Activated effector memory CD4-positive, alpha-beta T cell treated with Interleukin-2 at 50 U/mL for 16 hours (primary cell): Measurements from ENCODE around the gene PAX7.

Experiments used
- DNase-seq: peaks from one replicate; pipeline ENCODE4 v3.0.0-alpha.2; 2020

The PAX7 gene

GRCh38 chr1:18619467-18619835, 11.2 kb upstream of the PAX7 start:
- DNase-seq, result no peak

DNA sequence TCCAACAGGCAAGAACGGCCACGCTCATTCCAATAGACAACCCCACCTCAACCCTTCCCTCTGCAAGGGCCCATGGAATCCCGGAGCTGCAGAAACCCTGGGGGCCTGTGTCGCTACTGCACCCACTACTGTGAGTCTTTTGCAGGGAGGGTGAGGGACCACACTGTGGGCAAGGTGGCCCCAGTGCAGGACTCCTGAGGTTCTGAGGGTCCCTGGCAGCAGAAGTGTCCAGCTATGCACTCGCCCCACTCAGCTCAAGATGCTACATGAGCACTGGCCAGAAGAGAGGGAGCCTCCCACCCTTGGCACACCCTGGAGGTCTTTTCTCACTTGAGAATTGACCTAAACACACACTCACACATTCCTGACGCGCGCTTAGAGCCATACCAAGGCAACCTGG, 2.1 kb upstream of the PAX7 start:
- DNase-seq, result no peak

GRCh38 chr1:18629659-18630510, 761 bp upstream of the PAX7 start:
- DNase-seq, result no peak

DNA sequence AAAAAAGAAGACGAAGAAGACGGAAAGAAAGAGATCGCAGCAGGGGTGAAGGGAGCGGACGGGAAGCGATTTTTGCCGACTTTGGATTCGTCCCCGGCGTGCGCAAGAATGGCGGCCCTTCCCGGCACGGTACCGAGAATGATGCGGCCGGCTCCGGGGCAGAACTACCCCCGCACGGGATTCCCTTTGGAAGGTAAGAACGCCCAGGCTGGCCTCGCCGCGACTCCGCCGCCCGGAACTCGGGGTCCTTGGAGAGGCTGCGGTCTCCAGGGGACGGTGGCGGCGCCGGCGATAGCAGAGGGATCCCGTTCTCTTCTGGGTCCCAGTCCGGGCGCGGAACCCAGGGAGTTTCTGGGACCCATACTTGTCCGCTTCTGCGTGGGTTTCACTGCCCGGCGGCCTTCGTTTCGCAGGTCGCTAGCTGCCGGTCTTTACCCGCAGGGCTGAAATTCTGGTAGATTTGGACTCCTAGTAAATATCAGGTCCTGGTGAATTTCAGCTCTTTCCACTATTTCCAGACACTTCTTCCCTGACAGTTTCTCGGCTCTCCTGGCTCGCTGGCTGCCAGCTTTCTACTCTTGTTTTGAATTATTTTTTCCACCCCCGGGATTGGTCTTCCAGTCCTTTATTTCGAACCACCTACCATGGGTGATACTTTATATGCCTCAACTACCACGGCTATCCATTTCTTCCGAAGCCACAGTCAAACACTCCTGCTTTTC, 1.0 kb downstream of the PAX7 start:
- DNase-seq, result no peak

DNA sequence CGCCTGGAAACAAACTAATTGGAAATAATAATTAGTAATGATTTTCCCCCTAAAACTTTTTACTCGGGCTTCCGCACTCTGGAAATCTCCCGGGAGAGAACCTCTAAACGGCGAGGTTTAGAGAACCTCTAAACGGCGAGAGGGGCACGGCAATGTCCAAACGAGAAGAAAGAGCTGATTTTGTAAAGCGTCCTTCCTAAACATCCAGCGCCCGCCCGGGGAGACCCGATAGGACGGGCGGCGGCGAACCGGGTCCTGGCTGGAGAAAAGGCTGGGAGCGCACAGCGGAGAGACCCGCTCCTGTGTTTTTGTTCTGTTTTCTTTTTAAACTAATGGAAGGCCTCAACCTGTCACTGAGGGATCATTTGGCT, 1.6 kb downstream of the PAX7 start:
- DNase-seq, result no peak

DNA sequence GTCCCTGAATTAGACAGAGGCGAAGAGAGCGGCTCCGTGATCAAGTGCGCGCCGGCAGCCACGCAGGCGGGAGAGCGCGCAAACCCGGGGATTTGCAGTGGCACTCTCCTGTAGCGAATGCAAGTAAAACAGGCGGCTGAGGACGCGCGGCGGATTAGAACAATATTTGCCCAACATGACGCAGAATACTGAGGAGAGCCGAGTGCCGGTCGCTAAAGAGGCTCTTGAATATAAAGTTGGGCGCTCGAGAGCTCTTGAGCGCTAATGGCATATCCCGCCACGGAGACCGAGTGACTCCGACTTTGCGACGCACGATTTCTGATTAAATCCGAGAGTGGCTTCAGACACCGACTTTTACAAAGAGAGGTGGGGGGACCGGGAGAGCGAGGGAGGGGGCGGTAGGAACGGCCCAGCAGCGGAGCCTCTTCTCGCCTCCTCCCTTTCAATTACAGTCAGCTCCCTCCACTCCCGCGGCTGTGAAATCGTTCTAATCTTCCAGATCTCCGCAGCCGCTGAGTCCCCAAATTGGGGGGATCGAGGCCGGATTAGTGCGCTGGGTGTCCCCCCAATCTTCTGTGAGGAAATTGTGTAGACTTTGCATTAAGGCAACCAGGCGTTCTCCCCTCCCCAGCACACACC, 2.3 kb downstream of the PAX7 start:
- no peak for DNase-seq

DNA sequence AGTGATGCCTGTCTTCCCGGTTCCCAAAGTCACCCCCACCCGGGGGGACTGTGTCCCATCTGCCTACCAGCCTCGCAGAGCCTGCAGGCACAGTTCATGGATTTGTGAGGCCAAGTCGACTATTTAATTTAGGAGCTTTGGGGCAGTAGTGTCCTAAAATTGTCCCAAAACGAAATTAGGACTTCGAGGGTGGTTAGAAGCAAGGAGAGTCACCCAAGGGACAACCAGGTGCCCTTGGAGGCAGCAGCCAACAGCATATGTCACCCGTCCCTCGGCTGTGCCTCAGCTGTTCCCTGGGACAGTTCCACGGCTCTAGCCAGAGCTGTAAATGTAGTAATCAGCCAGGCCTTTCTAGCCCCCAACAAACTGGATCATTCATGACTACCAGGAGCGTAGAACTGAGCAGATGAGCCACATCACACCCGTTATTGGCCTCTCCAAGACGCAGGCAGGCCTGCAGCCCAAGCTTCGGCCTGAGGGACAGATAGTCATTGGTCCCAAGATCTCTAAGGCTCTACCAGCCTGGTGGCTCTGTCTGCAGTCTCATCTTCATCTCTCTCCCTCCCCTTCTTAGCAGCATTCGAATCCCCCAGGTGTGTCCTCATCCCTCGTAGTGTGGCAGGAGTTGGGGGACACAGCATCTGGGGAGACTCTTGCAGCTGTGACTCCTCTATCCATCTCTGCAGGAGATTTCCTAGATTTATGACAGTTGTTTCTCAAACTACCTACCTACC, 2.9 kb downstream of the PAX7 start:
- no peak for DNase-seq

DNA sequence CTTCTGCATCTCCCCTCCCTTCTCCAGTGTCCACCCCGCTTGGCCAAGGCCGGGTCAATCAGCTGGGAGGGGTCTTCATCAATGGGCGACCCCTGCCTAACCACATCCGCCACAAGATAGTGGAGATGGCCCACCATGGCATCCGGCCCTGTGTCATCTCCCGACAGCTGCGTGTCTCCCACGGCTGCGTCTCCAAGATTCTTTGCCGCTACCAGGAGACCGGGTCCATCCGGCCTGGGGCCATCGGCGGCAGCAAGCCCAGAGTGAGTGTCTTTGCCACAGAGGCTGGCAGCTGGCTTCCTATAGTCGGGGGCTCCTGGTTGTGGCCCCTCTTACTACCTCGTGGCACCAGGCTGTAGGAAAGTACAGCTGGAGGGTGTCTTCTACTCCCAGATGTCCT, 3.6 kb downstream of the PAX7 start:
- DNase-seq, result no peak

- DNase-seq, result no peak
These were observed 4.5 kb downstream of the PAX7 start for GRCh38 chr1:18635070-18635577.

DNA sequence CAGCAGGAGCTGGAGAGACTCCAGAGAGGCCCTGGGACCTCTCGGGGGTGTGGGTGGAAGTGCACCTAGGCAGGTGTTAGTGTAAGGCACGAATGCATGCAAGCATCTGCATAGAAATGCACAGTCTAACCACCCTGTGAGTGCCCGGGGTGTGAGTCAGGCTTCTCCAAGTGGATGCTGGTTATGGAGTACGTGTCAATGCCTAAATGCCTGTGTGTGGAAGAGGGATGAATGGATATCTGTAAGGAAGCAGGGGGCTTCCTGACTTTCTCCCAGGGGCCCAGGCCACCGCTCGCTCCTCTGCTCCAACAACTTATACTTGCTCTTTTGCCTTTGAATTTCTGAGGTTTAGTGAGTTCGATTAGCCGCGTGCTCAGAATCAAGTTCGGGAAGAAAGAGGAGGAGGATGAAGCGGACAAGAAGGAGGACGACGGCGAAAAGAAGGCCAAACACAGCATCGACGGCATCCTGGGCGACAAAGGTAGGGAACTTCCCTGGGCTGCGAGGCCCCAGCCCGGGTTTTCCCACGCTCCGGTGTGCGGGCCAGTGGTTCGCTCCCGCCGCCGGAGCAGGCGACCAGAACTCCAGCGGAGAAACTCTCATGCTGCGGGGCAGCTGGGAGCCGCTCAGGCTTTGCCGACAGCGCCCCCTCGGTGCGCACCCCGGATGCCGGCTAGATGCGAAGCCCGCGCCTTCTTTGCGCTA, 5.4 kb downstream of the PAX7 start:
- DNase-seq, result no peak

DNA sequence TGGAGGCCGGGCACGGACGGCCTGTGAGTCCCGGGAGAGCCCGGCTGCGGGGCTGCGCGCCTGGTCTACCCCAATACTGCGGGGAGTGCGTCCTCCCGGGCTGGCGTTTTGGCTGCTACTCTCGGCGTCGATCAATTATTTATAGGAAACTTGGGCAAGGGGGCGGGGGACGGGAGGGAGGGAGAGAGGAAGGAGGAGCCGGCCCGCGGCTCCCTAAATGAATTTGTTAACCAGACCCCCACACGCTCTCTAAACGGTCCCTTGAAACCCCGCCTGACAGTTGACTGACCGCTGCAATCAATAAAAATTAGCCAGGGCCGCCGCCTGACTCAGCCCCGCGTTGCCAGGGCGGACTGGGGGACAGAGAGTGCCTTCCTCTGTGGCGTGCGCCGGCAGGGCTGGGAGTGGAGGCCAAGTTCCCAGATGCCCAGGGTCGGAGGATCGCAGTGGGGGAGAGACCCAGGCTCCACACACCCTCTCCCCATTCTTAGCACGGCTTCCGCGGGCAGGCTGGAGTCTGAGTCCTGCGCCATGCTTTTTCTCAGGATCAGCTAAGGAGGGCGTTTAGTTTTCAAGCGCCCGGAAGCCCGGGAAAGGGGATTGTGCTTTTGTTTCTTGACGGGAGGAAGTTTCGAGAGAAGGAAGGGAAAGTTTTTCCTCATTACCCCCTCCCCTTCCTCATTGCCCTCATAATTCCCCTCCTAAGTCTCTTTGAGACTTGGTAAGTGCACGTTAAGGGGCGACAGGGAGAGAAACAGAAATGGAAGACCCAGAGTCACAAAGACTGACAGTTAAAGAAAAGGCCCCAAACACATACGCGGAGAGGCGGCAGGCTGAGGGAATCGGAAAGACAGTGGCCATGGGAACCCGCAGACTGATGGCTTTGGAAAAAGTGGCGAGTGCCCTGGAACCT, 6.2 kb downstream of the PAX7 start:
- no peak for DNase-seq

- no peak for DNase-seq
These were observed 6.9 kb downstream of the PAX7 start for GRCh38 chr1:18637511-18637960.

DNA sequence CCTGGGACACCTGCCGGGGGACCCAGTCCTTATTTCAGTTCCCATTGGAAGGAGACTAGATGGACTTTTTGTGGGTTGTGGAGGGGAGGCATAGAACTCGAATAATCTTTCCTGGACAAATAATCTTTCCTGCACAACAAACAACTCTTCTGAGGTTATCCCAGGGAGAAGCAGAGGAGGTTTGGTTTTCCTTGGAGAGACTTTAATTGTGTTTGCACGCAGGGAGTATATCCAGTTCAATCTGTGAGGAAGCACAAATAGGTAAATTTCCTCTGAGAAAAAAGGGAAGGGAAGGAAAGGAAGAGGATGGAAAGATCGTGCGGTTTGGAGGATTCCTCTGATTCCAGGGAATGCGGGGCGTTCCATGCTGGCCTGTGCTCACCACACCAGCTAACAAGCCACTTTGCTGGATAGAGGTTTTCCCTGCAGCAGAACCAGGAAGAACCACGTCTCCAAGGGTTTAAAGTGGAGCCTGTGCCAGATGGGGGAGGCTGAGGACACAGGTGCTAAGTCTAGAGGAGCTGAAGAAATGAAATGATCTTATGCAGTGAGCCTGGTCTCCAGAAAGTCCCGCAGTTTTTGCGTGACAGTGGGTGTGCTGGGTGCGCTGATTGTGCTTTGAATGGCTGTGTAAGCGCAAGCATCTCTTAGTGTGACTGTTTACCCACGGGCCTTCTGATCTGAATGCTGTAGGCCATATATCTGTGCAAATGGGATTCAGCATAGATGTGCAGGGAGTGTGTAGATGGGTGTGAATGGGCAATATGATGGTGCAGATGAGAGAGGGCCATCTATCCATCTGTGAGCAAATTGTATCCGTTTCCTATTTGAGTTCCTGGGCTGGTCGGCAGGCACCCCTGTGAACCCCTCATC, 7.6 kb downstream of the PAX7 start:
- no peak for DNase-seq

DNA sequence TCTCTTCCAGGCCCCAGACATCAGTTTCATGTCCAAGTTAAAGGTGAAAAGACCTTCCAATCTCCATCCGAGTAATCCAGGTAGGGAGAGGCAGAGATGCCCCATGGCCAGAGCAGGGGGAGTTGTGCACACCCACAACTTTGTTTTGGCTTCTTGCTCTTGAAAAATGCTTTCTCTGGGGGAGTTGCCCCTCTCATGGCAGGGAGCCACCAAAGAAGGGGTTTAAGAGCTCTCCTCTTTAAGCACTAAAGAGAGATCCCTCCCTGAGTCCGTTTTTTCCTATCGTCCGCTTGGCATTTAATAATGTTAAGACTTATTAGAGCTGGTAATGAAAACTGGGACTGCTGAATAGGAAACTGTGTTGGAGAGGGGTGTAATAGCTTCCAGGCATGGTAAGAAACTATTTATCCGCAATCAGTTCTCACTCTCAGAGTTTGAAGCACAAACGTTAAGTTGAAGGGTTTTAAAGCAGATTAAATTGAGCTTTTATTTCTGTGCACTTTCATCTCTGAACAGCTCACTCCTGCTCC, 8.3 kb downstream of the PAX7 start:
- no peak for DNase-seq

DNA sequence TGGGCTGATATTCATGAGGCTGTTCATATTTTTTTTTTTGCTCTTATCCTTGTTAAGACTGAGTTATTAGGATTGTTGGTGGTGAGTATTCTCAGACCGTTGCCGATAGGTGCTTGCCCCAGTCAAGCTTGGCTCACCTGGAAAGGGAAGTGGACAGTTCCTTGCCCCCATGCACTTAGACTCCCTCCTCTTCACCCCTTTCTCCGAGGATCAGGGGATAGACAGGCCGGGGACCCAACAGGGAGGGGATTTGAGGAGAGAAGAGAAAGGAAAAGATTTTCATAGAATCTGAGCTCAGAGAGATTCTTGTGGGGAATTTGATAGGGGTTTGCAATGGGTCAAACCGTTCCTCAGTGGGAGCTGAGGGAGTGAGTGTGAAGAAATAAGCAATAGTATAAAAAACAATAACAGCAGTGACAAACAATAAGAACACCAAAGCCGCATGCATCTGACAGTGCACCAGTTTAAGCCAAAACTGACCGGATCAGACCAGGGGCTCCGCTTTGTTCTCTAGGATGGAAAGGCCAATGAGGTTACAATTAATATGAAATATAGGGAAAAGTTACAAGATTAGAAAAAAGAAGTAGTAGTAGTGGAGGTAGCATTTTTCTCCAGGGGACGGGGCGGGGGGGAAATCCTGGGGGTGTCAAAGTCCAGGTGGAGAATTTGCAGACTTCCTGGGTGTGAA, 8.9 kb downstream of the PAX7 start:
- no peak for DNase-seq

DNA sequence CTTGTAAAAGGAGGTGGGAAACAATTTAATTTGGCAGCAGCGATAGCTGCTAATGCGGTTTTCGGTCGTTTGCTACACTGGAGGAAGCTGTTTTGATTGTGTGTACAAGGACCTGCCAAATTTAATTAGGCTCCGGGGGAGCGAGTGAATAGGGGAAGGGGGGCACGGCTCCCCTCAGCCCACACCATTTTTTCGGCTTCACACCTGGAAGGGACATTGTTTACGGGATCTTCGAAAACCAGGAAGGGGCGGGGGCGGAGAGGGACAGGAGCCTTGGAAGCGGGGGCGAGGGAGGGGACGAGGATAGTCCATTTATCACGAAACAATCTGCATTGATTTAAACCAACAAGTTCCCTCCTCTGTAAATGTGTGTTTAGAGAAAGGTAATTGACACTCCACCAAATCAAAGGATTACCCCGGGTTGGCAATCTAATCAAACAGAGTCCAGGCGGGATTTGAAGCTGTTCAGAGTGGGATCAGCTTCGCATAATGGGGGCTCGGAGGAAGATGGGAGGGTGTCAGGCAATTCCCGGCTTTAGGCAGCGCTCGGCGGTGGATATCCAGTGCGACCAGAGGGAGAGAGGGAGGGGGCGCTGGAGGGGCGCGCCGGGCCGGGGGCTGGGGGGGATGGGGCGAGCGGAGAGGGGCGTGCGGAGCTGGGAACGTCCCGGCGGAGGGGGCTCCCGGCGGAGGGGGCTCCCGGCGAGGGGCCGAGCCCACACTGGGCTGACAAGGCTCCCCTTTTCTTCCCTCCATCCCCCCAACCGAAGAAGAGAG, 9.8 kb downstream of the PAX7 start:
- DNase-seq, result no peak

GRCh38 chr1:18641005-18641941, 10.6 kb downstream of the PAX7 start:
- DNase-seq, result no peak
